Panc1 (cell line): ENCODE results near the gene FXR1.

Experiments used
- POLR2AphosphoS5 ChIP-seq: IDR thresholded peaks from 2 replicates; pipeline ENCODE4 v1.6.1; 2012; ENCODE audit warnings: mild to moderate bottlenecking, low read depth, low read length, moderate library complexity
- SIN3A ChIP-seq: IDR thresholded peaks from 2 replicates; pipeline ENCODE4 v1.6.1; 2012; ENCODE audit warnings: low read depth, mild to moderate bottlenecking, low read length, moderate library complexity, borderline replicate concordance; ENCODE audit not compliant: insufficient read depth
- TF ChIP-seq, protein P1 (sequence below): fragments of 450-650 bp; IDR thresholded peaks from 2 replicates; pipeline ENCODE4 v1.5.1; 2017; ENCODE audit warnings: mild to moderate bottlenecking
- TF ChIP-seq, protein P2 (sequence below), 2 experiments: IDR thresholded peaks; 2 replicates each; pipeline ENCODE4 v1.6.1; 2011 to 2012; ENCODE audit warnings: low read depth in 2 of 2, control low read depth in 1 of 2, low read length in 1 of 2, mild to moderate bottlenecking in 1 of 2, moderate library complexity in 1 of 2; ENCODE audit not compliant: insufficient read depth in 1 of 2

DNA sequence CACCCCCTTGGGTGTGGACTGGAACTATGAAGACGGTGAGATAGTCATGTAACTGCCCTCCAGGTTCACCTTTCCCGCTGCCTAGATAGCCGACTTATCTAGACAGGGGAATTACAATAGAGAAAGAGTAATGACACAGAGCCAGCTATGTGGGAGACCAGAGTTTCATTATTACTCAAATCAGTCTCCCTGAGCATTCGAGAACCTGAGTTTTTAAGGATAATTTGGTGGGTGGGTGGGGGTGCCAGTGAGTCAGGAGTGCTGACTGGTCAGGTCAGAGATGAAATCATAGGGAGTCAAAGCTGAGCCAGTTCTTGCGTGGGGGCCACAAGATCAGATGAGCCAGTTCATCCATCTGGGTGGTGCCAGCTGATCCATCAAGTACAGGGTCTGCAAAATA is 96.8 kb downstream of the FXR1 start:
- TF ChIP-seq, protein P1, sequence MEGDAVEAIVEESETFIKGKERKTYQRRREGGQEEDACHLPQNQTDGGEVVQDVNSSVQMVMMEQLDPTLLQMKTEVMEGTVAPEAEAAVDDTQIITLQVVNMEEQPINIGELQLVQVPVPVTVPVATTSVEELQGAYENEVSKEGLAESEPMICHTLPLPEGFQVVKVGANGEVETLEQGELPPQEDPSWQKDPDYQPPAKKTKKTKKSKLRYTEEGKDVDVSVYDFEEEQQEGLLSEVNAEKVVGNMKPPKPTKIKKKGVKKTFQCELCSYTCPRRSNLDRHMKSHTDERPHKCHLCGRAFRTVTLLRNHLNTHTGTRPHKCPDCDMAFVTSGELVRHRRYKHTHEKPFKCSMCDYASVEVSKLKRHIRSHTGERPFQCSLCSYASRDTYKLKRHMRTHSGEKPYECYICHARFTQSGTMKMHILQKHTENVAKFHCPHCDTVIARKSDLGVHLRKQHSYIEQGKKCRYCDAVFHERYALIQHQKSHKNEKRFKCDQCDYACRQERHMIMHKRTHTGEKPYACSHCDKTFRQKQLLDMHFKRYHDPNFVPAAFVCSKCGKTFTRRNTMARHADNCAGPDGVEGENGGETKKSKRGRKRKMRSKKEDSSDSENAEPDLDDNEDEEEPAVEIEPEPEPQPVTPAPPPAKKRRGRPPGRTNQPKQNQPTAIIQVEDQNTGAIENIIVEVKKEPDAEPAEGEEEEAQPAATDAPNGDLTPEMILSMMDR = no peak
- no peak for TF ChIP-seq SIN3A
- TF ChIP-seq, protein P2, sequence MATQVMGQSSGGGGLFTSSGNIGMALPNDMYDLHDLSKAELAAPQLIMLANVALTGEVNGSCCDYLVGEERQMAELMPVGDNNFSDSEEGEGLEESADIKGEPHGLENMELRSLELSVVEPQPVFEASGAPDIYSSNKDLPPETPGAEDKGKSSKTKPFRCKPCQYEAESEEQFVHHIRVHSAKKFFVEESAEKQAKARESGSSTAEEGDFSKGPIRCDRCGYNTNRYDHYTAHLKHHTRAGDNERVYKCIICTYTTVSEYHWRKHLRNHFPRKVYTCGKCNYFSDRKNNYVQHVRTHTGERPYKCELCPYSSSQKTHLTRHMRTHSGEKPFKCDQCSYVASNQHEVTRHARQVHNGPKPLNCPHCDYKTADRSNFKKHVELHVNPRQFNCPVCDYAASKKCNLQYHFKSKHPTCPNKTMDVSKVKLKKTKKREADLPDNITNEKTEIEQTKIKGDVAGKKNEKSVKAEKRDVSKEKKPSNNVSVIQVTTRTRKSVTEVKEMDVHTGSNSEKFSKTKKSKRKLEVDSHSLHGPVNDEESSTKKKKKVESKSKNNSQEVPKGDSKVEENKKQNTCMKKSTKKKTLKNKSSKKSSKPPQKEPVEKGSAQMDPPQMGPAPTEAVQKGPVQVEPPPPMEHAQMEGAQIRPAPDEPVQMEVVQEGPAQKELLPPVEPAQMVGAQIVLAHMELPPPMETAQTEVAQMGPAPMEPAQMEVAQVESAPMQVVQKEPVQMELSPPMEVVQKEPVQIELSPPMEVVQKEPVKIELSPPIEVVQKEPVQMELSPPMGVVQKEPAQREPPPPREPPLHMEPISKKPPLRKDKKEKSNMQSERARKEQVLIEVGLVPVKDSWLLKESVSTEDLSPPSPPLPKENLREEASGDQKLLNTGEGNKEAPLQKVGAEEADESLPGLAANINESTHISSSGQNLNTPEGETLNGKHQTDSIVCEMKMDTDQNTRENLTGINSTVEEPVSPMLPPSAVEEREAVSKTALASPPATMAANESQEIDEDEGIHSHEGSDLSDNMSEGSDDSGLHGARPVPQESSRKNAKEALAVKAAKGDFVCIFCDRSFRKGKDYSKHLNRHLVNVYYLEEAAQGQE (IDR thresholded peaks at IDR 0.05; ENCODE audit: insufficient read depth in 1 of 2, low read depth in 2 of 2, low read length in 1 of 2) = no peak
- TF ChIP-seq POLR2AphosphoS5 = no peak
